Muscle of leg (tissue), 11 donors: ENCODE data around the gene PARD3. TPM values are rescaled to one million over a fixed set of nuclear protein-coding genes. Genes with fewer than 3 reads are reported as not detected.

Experiments used
- DNase-seq: peaks from one replicate; pipeline ENCODE4 v3.0.0; 2013
- H3K27ac ChIP-seq: one replicate; pipeline ENCODE4 v1.5.1; 2013; ENCODE audit warnings: mild to moderate bottlenecking, low read length, control low read depth
- H3K27me3 ChIP-seq: one replicate; pipeline ENCODE4 v1.6.1; 2013; ENCODE audit warnings: low read length; ENCODE audit not compliant: control insufficient read depth, insufficient read depth
- H3K36me3 ChIP-seq: one replicate; pipeline ENCODE4 v1.6.1; 2013; ENCODE audit warnings: low read length; ENCODE audit not compliant: control insufficient read depth, insufficient read depth
- H3K4me1 ChIP-seq: one replicate; pipeline ENCODE4 v1.6.1; 2013; ENCODE audit warnings: low read length; ENCODE audit not compliant: control insufficient read depth, insufficient read depth
- H3K4me3 ChIP-seq: one replicate; pipeline ENCODE4 v1.5.1; 2013; ENCODE audit warnings: low read length, control low read depth
- H3K9me3 ChIP-seq: replicated peaks from 2 replicates; pipeline ENCODE4 v1.6.1; 2013; ENCODE audit warnings: low read depth, low read length; ENCODE audit not compliant: control insufficient read depth
- WGBS: methylation state at CpG from one replicate; pipeline ENCODE4 v1.1.5; 2013; ENCODE audit warnings: missing lambda C conversion rate; ENCODE audit not compliant: insufficient coverage; 5-methylcytosine and 5-hydroxymethylcytosine counted together
- polyA plus RNA-seq, 8 donors: library from polyadenylated mRNA; unstranded; fragments of 120-200 nt; gene quantifications; one replicate each; pipeline versions ENCODE4 v1.2.1 to v1.2.3, GENCODE V29; 2013; ENCODE audit warnings: inconsistent platforms in 1 of 8, low replicate concordance in 1 of 8; ENCODE audit not compliant: insufficient read length in 8 of 8, insufficient read depth in 1 of 8
- total RNA-seq: library from RNA; stranded (reverse); fragments of 120-200 nt; gene quantifications from one replicate; pipeline ENCODE4 v1.2.4, GENCODE V29; 2013

PARD3 gene
- total and polyA plus RNA-seq, 9 donors = 32.4 to 59.0 (median 41.9) TPM

- H3K4me1 ChIP-seq = peaks cover 15% of the 10 kb centered on the region
- no CpG with 5 or more reads among the region's 9 CpGs for WGBS
- peak; percentile 80 for DNase-seq
Observed at GRCh38 chr10:34637418-34637911, 177.6 kb downstream of the PARD3 start.

GRCh38 chr10:34635111-34635510, 180.0 kb downstream of the PARD3 start:
- H3K27ac ChIP-seq = no peak overlapping the region
- WGBS = 90% methylated on average over 3 of the region's 6 CpGs

More at GRCh38 chr10:34637418-34637911, 177.6 kb downstream of the PARD3 start:
- Histone ChIP-seq H3K27me3 (no peaks in the 10 kb centered on the region), H3K9me3 (no peaks in the 10 kb centered on the region), H3K36me3 (no peaks in the 10 kb centered on the region), H3K4me3 (no peak overlapping the region), H3K27ac (no peak overlapping the region)

GRCh38 chr10:34633374-34633773, 181.7 kb downstream of the PARD3 start:
- Histone ChIP-seq H3K4me1 (peaks cover 8% of the 10 kb centered on the region), H3K27ac (no peak overlapping the region), H3K9me3 (no peaks in the 10 kb centered on the region), H3K4me3 (no peak overlapping the region), H3K27me3 (no peaks in the 10 kb centered on the region), H3K36me3 (no peaks in the 10 kb centered on the region)
- WGBS = no CpG with 5 or more reads among the region's 10 CpGs
- no peak for DNase-seq

More at GRCh38 chr10:34635111-34635510, 180.0 kb downstream of the PARD3 start:
- no peak overlapping the region for H3K4me3 ChIP-seq
- H3K27me3 ChIP-seq = no peaks in the 10 kb centered on the region
- no peaks in the 10 kb centered on the region for H3K36me3 ChIP-seq
- no peaks in the 10 kb centered on the region for H3K9me3 ChIP-seq
- no peak for DNase-seq
- H3K4me1 ChIP-seq = peaks cover 5% of the 10 kb centered on the region

GRCh38 chr10:34629084-34629483, 186.0 kb downstream of the PARD3 start:
- H3K27ac ChIP-seq = no peak overlapping the region
- WGBS = 100% methylated on average over 1 of the region's 5 CpGs
- no peak for DNase-seq

GRCh38 chr10:34628174-34628796, 186.8 kb downstream of the PARD3 start:
- WGBS = 20% methylated on average over 3 of the region's 8 CpGs
- H3K36me3 ChIP-seq = peaks cover 2% of the 10 kb centered on the region
- no peaks in the 10 kb centered on the region for H3K27me3 ChIP-seq
- H3K9me3 ChIP-seq = no peaks in the 10 kb centered on the region
- H3K4me3 ChIP-seq = no peak overlapping the region
- H3K27ac ChIP-seq = peak overlapping the region; percentile 51
- peak; percentile 88 for DNase-seq
- peaks cover 23% of the 10 kb centered on the region for H3K4me1 ChIP-seq

More at GRCh38 chr10:34629084-34629483, 186.0 kb downstream of the PARD3 start:
- H3K4me3 ChIP-seq = no peak overlapping the region
- H3K36me3 ChIP-seq = peaks cover 2% of the 10 kb centered on the region
- H3K9me3 ChIP-seq = no peaks in the 10 kb centered on the region
- peaks cover 19% of the 10 kb centered on the region for H3K4me1 ChIP-seq
- no peaks in the 10 kb centered on the region for H3K27me3 ChIP-seq

- H3K27me3 ChIP-seq = no peaks in the 10 kb centered on the region
- 20% methylated on average over 1 of the region's 3 CpGs for WGBS
- no peaks in the 10 kb centered on the region for H3K9me3 ChIP-seq
- peak overlapping the region; percentile 51 for H3K27ac ChIP-seq
- peaks cover 27% of the 10 kb centered on the region for H3K4me1 ChIP-seq
- no peak for DNase-seq
- H3K36me3 ChIP-seq = peaks cover 2% of the 10 kb centered on the region
- no peak overlapping the region for H3K4me3 ChIP-seq
Observed at GRCh38 chr10:34627741-34628140, 187.4 kb downstream of the PARD3 start.

GRCh38 chr10:34627331-34627730, 187.8 kb downstream of the PARD3 start:
- Histone ChIP-seq H3K36me3 (peaks cover 2% of the 10 kb centered on the region), H3K4me3 (no peak overlapping the region), H3K27ac (no peak overlapping the region), H3K4me1 (peaks cover 27% of the 10 kb centered on the region), H3K9me3 (no peaks in the 10 kb centered on the region), H3K27me3 (no peaks in the 10 kb centered on the region)
- DNase-seq = no peak
- 82% methylated on average over 5 of the region's 6 CpGs for WGBS

GRCh38 chr10:34626158-34626880, 188.8 kb downstream of the PARD3 start:
- DNase-seq = peak; percentile 84
- H3K27ac ChIP-seq = no peak overlapping the region
- no CpG with 5 or more reads among the region's 3 CpGs for WGBS
- no peak overlapping the region for H3K4me3 ChIP-seq
- H3K4me1 ChIP-seq = peaks cover 27% of the 10 kb centered on the region
- peaks cover 2% of the 10 kb centered on the region for H3K36me3 ChIP-seq
- no peaks in the 10 kb centered on the region for H3K9me3 ChIP-seq
- no peaks in the 10 kb centered on the region for H3K27me3 ChIP-seq

GRCh38 chr10:34624323-34625153, 190.6 kb downstream of the PARD3 start:
- no peaks in the 10 kb centered on the region for H3K27me3 ChIP-seq
- 86% methylated on average over 10 of the region's 12 CpGs for WGBS

GRCh38 chr10:34622945-34623344, 192.2 kb downstream of the PARD3 start:
- no peaks in the 10 kb centered on the region for H3K9me3 ChIP-seq
- H3K36me3 ChIP-seq = peaks cover 2% of the 10 kb centered on the region
- WGBS = no CpG with 5 or more reads among the region's 4 CpGs
- no peak overlapping the region for H3K4me3 ChIP-seq
- H3K27me3 ChIP-seq = no peaks in the 10 kb centered on the region
- peak; percentile 59 for DNase-seq
- peaks cover 19% of the 10 kb centered on the region for H3K4me1 ChIP-seq
- H3K27ac ChIP-seq = peak overlapping the region; percentile 53

More at GRCh38 chr10:34624323-34625153, 190.6 kb downstream of the PARD3 start:
- no peak for DNase-seq
- Histone ChIP-seq H3K4me1 (peaks cover 27% of the 10 kb centered on the region), H3K4me3 (no peak overlapping the region), H3K36me3 (peaks cover 2% of the 10 kb centered on the region), H3K27ac (peak overlapping the region; percentile 36), H3K9me3 (no peaks in the 10 kb centered on the region)
